K562 (cell line): ENCODE data around the gene TRAK1. TPM values are rescaled to one million over a fixed set of nuclear protein-coding genes. Genes with fewer than 3 reads are reported as not detected.

Source experiments
- ATAC-seq: fragments of 200-7000 bp; cut with Tn5 transposase; 3 replicates; pipeline ENCODE4 v1.9.1; 2020; ENCODE audit warnings: moderate library complexity
- BruUV-seq: library from RNA; stranded (reverse); fragments of 400-500 nt; replicated peaks from 2 replicates; lab custom pipeline; 2021; lab: Mats Ljungman, UMichigan
- CTCF ChIA-PET: fragments of 300-600 bp; formaldehyde crosslinking; extraction: SDS; loops from one replicate; lab custom pipeline; 2021; ENCODE audit warnings: low intra/inter-chr PET ratio; lab: Yijun Ruan, JAX
- POLR2A ChIA-PET: fragments of 300-600, 350-650 bp; sonication (Branson Sonifier 250); formaldehyde crosslinking; extraction: SDS; loops from one replicate; lab custom pipeline; 2021; ENCODE audit warnings: antibody characterized with exemption, inconsistent platforms; lab: Yijun Ruan, JAX
- DNase-seq, 4 experiments: peaks; one replicate each; pipeline versions ENCODE4 v3.0.0 to v3.0.0-alpha.2; 2011 to 2018; ENCODE audit warnings: low spot score in 3 of 4, mixed read lengths in 3 of 4; ENCODE audit errors: extremely low read depth in 1 of 4
- FAIRE-seq: peaks from 2 replicates; lab custom pipeline; 2011; peaks lifted over from hg19 to GRCh38; lab: Jason Lieb, UNC
- H2AFZ ChIP-seq: 2 replicates; pipeline ENCODE4 v1.6.0; 2011; ENCODE audit warnings: low read depth, low read length, control low read depth, inconsistent platforms
- H3K27ac ChIP-seq: fragments of 200-600 bp; 3 replicates; pipeline ENCODE4 v1.8.0; 2011; ENCODE audit warnings: low read depth, mild to moderate bottlenecking, control low read depth, inconsistent platforms, low read length, moderate library complexity, mixed read lengths; ENCODE audit errors: extremely low read depth
- H3K27me3 ChIP-seq, 2 experiments: fragments of 300-600 bp in 1 of 2; 2 replicates in 1 of 2; 3 replicates in 1 of 2; pipeline versions ENCODE4 v1.6.0 to v1.8.0; 2011; ENCODE audit warnings: inconsistent platforms in 2 of 2, low read length in 2 of 2, mild to moderate bottlenecking in 1 of 2, mixed read lengths in 1 of 2, moderate library complexity in 1 of 2; ENCODE audit not compliant: control insufficient read depth in 2 of 2, insufficient read depth in 2 of 2
- H3K36me3 ChIP-seq: fragments of 300-600 bp; 3 replicates; pipeline ENCODE4 v1.8.0; 2011; ENCODE audit warnings: mild to moderate bottlenecking, low read length, inconsistent platforms; ENCODE audit not compliant: control insufficient read depth, insufficient read depth
- H3K4me1 ChIP-seq, 2 experiments: fragments of 200-600 bp in 1 of 2; replicated peaks in 1 of 2; 2 replicates in 1 of 2; 3 replicates in 1 of 2; pipeline versions ENCODE4 v1.5.1 to v1.8.0; 2011; ENCODE audit warnings: inconsistent platforms in 2 of 2, low read length in 2 of 2, mild to moderate bottlenecking in 1 of 2, mixed read lengths in 1 of 2, moderate library complexity in 1 of 2; ENCODE audit not compliant: control insufficient read depth in 2 of 2, insufficient read depth in 2 of 2
- H3K4me2 ChIP-seq: 2 replicates; pipeline ENCODE4 v1.6.1; 2011; ENCODE audit warnings: low read length, control low read depth, inconsistent platforms, mixed read lengths; ENCODE audit not compliant: insufficient read depth
- H3K4me3 ChIP-seq: fragments of 200-600 bp; sonication (generic), shearing (Covaris generic); 2 replicates; pipeline ENCODE4 v1.5.1; 2016; ENCODE audit warnings: control low read depth, inconsistent platforms
- H3K79me2 ChIP-seq: fragments of 200-600 bp; 3 replicates; pipeline ENCODE4 v1.8.0; 2011; ENCODE audit warnings: low read length, inconsistent platforms; ENCODE audit not compliant: control insufficient read depth, insufficient read depth
- H3K9ac ChIP-seq, 2 experiments: 2 replicates each; pipeline versions ENCODE4 v1.6.0 to v1.6.1; 2011; ENCODE audit warnings: low read depth in 2 of 2, low read length in 2 of 2, control low read depth in 1 of 2, inconsistent platforms in 1 of 2, mild to moderate bottlenecking in 1 of 2, mixed read lengths in 1 of 2; ENCODE audit not compliant: insufficient read depth in 1 of 2
- H3K9me1 ChIP-seq: one replicate; pipeline ENCODE4 v1.6.0; 2011; ENCODE audit warnings: inconsistent platforms, mild to moderate bottlenecking, low read length, moderate library complexity; ENCODE audit not compliant: control insufficient read depth, insufficient read depth
- H3K9me3 ChIP-seq: replicated peaks from 2 replicates; pipeline ENCODE4 v1.5.1; 2011; ENCODE audit warnings: low read depth, low read length, inconsistent platforms; ENCODE audit not compliant: control insufficient read depth, insufficient read depth
- H4K20me1 ChIP-seq: replicated peaks from 2 replicates; pipeline ENCODE4 v1.6.1; 2011; ENCODE audit warnings: low read length, inconsistent platforms, mixed read lengths; ENCODE audit not compliant: control insufficient read depth, insufficient read depth
- HINFP ChIP-seq: fragments of 450-650 bp; conservative IDR thresholded peaks from 2 replicates; pipeline ENCODE4 v1.6.1; 2016; ENCODE audit warnings: missing genetic modification characterization, low read depth, mild to moderate bottlenecking, control low read depth, missing compliant biosample characterization
- JUN ChIP-seq, 2 experiments: sonication (generic) in 1 of 2; formaldehyde crosslinking in 1 of 2; IDR thresholded peaks; 2 replicates each; pipeline versions ENCODE4 v1.6.1 to v1.8.0; 2012 to 2022; ENCODE audit warnings: borderline replicate concordance in 2 of 2, mild to moderate bottlenecking in 2 of 2, improper control_type of control experiment in 1 of 2, low read depth in 1 of 2, low read length in 1 of 2, missing genetic modification reagents in 1 of 2
- KDM1A ChIP-seq, 2 experiments: fragments of 450-650 bp; IDR thresholded peaks; 2 replicates each; pipeline ENCODE4 v1.6.1; 2016; ENCODE audit warnings: mild to moderate bottlenecking in 2 of 2
- MNT ChIP-seq, 2 experiments: fragments of 450-650 bp; conservative IDR thresholded peaks; 2 replicates each; pipeline ENCODE4 v1.6.1; 2017; ENCODE audit warnings: mild to moderate bottlenecking in 2 of 2, moderate library complexity in 2 of 2
- PYGO2 ChIP-seq: fragments of 450-650 bp; IDR thresholded peaks from 2 replicates; pipeline ENCODE4 v1.6.1; 2016; ENCODE audit warnings: mild to moderate bottlenecking, missing genetic modification characterization, moderate library complexity, missing compliant biosample characterization
- RAD21 ChIP-seq, 2 experiments: fragments of 250-450 bp in 1 of 2; fragments of 450-650 bp in 1 of 2; sonication (Bioruptor Pico) in 1 of 2; formaldehyde crosslinking in 1 of 2; IDR thresholded peaks in 1 of 2; conservative IDR thresholded peaks in 1 of 2; 2 replicates each; pipeline versions ENCODE4 v1.4.0 to v1.8.0; 2020 to 2022; ENCODE audit warnings: mild to moderate bottlenecking in 2 of 2, moderate library complexity in 1 of 2
- RBM25 ChIP-seq: fragments of 200-400 bp; formaldehyde crosslinking; IDR thresholded peaks from 2 replicates; pipeline ENCODE4 v1.6.1; 2018; ENCODE audit warnings: low read length, low read depth, moderate library complexity; ENCODE audit not compliant: severe bottlenecking
- RCOR1 ChIP-seq, 2 experiments: IDR thresholded peaks; 2 replicates each; pipeline ENCODE4 v1.6.1; 2012; ENCODE audit warnings: low read depth in 2 of 2, low read length in 2 of 2, borderline replicate concordance in 1 of 2, improper control_type of control experiment in 1 of 2
- SFPQ ChIP-seq: fragments of 200-400 bp; formaldehyde crosslinking; IDR thresholded peaks from 2 replicates; pipeline ENCODE4 v1.6.1; 2017; ENCODE audit warnings: mild to moderate bottlenecking, low read depth, low read length, moderate library complexity
- THRA ChIP-seq: fragments of 450-650 bp; IDR thresholded peaks from 2 replicates; pipeline ENCODE4 v1.6.1; 2017; ENCODE audit warnings: mild to moderate bottlenecking, moderate library complexity
- YY1 ChIP-seq, 3 experiments: IDR thresholded peaks; 2 replicates each; pipeline ENCODE4 v1.6.1; 2011; ENCODE audit warnings: low read length in 2 of 3, mild to moderate bottlenecking in 2 of 3, moderate library complexity in 2 of 3, borderline replicate concordance in 1 of 3, control low read depth in 1 of 3, low read depth in 1 of 3; ENCODE audit not compliant: insufficient read depth in 3 of 3, insufficient replicate concordance in 2 of 3, control insufficient read depth in 1 of 3, insufficient read length in 1 of 3; ENCODE audit errors: extremely low read depth in 1 of 3
- ZNF24 ChIP-seq: fragments of 450-650 bp; IDR thresholded peaks from 2 replicates; pipeline ENCODE4 v1.6.1; 2016
- ZNF347 ChIP-seq: fragments of 450-650 bp; formaldehyde crosslinking; IDR thresholded peaks from 2 replicates; pipeline ENCODE4 v1.4.0; 2020; ENCODE audit warnings: low read depth, mild to moderate bottlenecking, moderate library complexity
- WGBS: fragments of 100-300 bp; shearing (Covaris generic); methylation state at CpG from one replicate; pipeline ENCODE4 v1.1.6; 2016; ENCODE audit warnings: low coverage, mixed read lengths; ENCODE audit not compliant: insufficient coverage; ENCODE audit errors: missing lambda C conversion rate; 5-methylcytosine and 5-hydroxymethylcytosine counted together
- in situ Hi-C: fragments of 300-500 bp; cut with MboI; formaldehyde crosslinking; loops from 4 replicates; pipeline ENCODE4 v1.15.0; 2018; ENCODE audit warnings: inconsistent platforms, mixed read lengths
- intact Hi-C: fragments of 100-400 bp; cut with micrococcal nuclease; formaldehyde crosslinking; loops from 2 replicates; pipeline ENCODE4 v1.14.2; 2022
- polyA plus RNA-seq, 8 experiments: library from polyadenylated mRNA; depleted of rRNA in 4 of 8; stranded (reverse) in 5 of 8; unstranded in 3 of 8; fragments of >200 nt; fragmentation: Nextera tagmentation in 2 of 8; fragmentation: Illumina TruSeq in 1 of 8; extraction: Ambion mirVana in 2 of 8; extraction: Trizol in 1 of 8; gene quantifications; 2 replicates each; pipeline versions ENCODE4 v1.2.1 to v1.2.3, GENCODE V29; 2011 to 2014; ENCODE audit warnings: inconsistent platforms in 1 of 8, missing spikeins in 1 of 8
- total RNA-seq, 7 experiments: library from RNA; depleted of rRNA in 6 of 7; stranded (reverse); fragments of >200 nt in 6 of 7; fragmentation: Illumina TruSeq in 2 of 7; extraction: Trizol in 2 of 7; gene quantifications; 2 replicates each; pipeline versions ENCODE4 v1.2.1 to v1.2.3, GENCODE V29; 2011 to 2021; ENCODE audit warnings: low replicate concordance in 1 of 7

The TRAK1 gene
- total and polyA plus RNA-seq, 9 of the 15 experiments (the other 6 are each of a cell fraction or from before 2014, with no cell fraction given): 5.3 to 28.5 (median 17.5) TPM

- no peak overlapping the region for H3K27ac ChIP-seq
- no peaks in the 10 kb centered on the region for H3K36me3 ChIP-seq
- no peaks in the 10 kb centered on the region for H3K9me1 ChIP-seq
- ChIA-PET POLR2A (interaction anchor here (0.6 kb wide), 1 partner anchor 42 kb away, joined by 3 read pairs; no protein-coding TSS in a partner anchor), CTCF (no interaction called here)
- no TSS peak for BruUV-seq
- WGBS: 14% methylated on average over 11 of the region's 11 CpGs
- peak; percentile 81 to 87 (median 82) for DNase-seq
- H3K9ac ChIP-seq: no peak overlapping the region
- peak; percentile 90 for FAIRE-seq
- H3K4me3 ChIP-seq: no peak overlapping the region
- H2AFZ ChIP-seq: no peak overlapping the region
- in situ Hi-C loops (no loop called here), intact Hi-C loops (no loop called here)
- ATAC-seq: peak; percentile 100
- H3K9me3 ChIP-seq: no peaks in the 10 kb centered on the region
- H3K4me2 ChIP-seq: no peak overlapping the region; the same call in 1 of the 2 replicates
- H4K20me1 ChIP-seq: peaks cover 22% of the 10 kb centered on the region
- H3K27me3 ChIP-seq: no peaks in the 10 kb centered on the region
- no peaks in the 10 kb centered on the region for H3K79me2 ChIP-seq
- no peaks in the 10 kb centered on the region for H3K4me1 ChIP-seq
- peak in 1 of 2 experiments; percentile 93; a peak in 2 of 4 replicates for TF ChIP-seq RCOR1 (IDR thresholded peaks at IDR 0.05; ENCODE audit: borderline replicate concordance in 1 of 2, low read depth in 2 of 2, low read length in 2 of 2)
- no peak for TF ChIP-seq RBM25
- peak in 1 of 3 experiments; percentile 31 for TF ChIP-seq YY1 (IDR thresholded peaks at IDR 0.05; ENCODE audit: borderline replicate concordance in 1 of 3, control insufficient read depth in 1 of 3, extremely low read depth in 1 of 3, insufficient read depth in 3 of 3, insufficient read length in 1 of 3, insufficient replicate concordance in 2 of 3, low read depth in 1 of 3, low read length in 2 of 3)
- TF ChIP-seq KDM1A (IDR thresholded peaks at IDR 0.05): peak in 1 of 2 experiments; percentile 59; a peak in 3 of 4 replicates
- no peak for TF ChIP-seq RAD21 (CRISPR knock-in tag; conservative IDR thresholded peaks at IDR 0.05 in 1 of 2, IDR thresholded peaks at IDR 0.05 in 1 of 2)
- TF ChIP-seq JUN (IDR thresholded peaks at IDR 0.05; ENCODE audit: borderline replicate concordance, low read depth, low read length): peak; percentile 59; the same call in 1 of the 2 replicates
- no peak; the same call in 1 of the 2 replicates for TF ChIP-seq JUN (CRISPR knock-in tag; IDR thresholded peaks at IDR 0.05; ENCODE audit: borderline replicate concordance)
- 0 out of 4 replicates have a peak, but pooled peaks of 1 of the 2 experiments have one; percentile 29 for TF ChIP-seq MNT (conservative IDR thresholded peaks at IDR 0.05)
- no peak for TF ChIP-seq THRA
- TF ChIP-seq ZNF347 (CRISPR knock-in tag): no peak
- no peak for TF ChIP-seq PYGO2 (tag)
- TF ChIP-seq ZNF24: no peak
- no peak for TF ChIP-seq SFPQ
- no peak for TF ChIP-seq HINFP
Measured at GRCh38 chr3:42148982-42149432, 57.9 kb downstream of the TRAK1 start.
